GM12865 (cell line): ENCODE data around the gene CATSPERZ.

Experiments
- DNase-seq: peaks from one replicate; pipeline ENCODE4 v3.0.0; 2010; ENCODE audit warnings: low read depth
- H3K4me3 ChIP-seq: 2 replicates; pipeline ENCODE4 v1.5.1; 2011; ENCODE audit warnings: mild to moderate bottlenecking, low read depth, low read length, control low read depth
- TF ChIP-seq, protein P1 (sequence below): IDR thresholded peaks from 2 replicates; pipeline ENCODE4 v1.5.1; 2011; ENCODE audit warnings: low read length, control low read depth, low read depth, inconsistent platforms; ENCODE audit not compliant: insufficient read depth; ENCODE audit errors: missing control alignments

Gene CATSPERZ

DNA sequence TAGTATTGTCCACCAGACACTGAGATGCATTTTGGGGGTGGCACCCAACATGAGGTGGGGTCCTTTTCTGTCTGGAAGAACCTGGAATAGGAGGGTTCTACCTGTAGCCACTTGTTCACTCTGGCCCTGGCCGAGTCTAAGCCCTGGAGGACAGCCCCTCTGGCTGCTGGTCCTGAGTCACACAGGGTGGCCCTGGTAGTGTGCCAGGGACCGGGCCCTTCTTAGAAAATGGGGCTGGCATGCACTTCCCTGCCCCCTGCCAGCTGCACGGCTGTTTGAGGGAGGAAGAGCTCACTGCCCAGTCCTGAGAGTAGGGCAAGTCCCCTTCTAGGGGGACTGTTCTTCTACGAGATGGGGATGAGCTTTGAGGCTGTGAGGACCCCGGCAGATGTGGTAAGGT, 46.7 kb upstream of the CATSPERZ start:
- DNase-seq, result no peak
- TF ChIP-seq, protein P1, sequence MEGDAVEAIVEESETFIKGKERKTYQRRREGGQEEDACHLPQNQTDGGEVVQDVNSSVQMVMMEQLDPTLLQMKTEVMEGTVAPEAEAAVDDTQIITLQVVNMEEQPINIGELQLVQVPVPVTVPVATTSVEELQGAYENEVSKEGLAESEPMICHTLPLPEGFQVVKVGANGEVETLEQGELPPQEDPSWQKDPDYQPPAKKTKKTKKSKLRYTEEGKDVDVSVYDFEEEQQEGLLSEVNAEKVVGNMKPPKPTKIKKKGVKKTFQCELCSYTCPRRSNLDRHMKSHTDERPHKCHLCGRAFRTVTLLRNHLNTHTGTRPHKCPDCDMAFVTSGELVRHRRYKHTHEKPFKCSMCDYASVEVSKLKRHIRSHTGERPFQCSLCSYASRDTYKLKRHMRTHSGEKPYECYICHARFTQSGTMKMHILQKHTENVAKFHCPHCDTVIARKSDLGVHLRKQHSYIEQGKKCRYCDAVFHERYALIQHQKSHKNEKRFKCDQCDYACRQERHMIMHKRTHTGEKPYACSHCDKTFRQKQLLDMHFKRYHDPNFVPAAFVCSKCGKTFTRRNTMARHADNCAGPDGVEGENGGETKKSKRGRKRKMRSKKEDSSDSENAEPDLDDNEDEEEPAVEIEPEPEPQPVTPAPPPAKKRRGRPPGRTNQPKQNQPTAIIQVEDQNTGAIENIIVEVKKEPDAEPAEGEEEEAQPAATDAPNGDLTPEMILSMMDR, result no peak
- no peak overlapping the region for H3K4me3 ChIP-seq

DNA sequence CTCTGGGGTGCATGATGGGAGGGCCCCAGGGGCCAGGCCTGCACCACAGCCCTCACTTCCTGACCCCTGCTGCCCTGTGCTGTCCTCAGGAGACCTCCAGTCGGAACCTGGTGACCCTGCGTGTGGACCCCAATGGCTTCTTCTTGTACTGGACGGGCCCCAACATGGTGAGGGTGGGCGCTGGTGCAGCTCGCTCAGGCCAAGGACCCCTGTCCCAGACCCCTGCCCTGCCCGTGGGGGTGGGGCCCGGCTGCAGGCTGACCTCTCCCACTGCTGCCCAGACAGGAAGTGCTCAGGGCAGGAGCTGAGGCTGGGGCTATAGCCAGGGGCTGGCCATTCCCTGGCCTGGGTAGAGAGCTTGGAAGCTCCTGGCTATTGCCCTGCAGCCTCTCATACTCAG, 45.8 kb upstream of the CATSPERZ start:
- TF ChIP-seq, protein P1, result no peak
- no peak for DNase-seq
- no peak overlapping the region for H3K4me3 ChIP-seq

DNA sequence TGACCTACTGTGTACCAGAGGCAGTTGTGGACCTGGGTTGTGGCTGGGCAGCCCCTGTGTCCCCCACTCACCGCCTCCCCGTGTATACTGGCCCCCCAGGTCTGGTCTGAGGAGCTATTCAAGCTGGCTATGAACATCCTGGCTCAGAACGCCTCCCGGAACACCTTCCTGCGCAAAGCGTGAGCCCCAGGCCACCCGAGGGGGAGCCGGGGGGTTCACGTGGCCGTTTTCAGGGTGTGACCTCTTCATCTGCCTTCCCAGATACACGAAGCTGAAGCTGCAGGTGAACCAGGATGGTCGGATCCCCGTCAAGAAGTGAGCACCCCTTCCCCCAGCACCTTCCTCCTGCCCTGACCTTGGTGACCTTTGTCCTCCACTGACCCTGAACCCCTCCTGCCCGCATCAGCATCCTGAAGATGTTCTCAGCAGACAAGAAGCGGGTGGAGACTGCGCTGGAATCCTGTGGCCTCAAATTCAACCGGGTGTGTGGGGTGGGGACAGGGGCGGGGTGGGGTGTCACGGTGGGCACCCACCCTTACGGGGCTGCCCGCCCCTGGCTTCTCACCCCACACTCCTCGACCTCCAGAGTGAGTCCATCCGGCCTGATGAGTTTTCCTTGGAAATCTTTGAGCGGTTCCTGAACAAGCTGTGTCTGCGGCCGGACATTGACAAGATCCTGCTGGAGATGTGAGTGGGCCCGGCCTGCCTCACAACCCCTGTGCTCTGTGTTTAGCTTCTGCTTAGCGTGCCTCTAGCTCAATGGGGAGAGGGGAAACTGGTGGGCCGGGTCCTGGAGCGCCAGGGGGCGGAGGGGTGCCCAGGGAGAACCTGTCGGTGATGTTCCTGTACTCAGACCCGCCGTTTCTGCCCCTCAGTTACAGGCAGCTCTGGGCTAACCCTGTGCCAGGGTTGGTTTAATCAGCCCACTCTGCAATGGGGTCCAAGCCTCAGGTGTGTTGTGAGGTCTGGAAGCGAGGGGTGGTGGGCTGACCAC, 44.7 kb upstream of the CATSPERZ start:
- TF ChIP-seq, protein P1, result no peak
- no peak overlapping the region for H3K4me3 ChIP-seq
- DNase-seq, result no peak

DNA sequence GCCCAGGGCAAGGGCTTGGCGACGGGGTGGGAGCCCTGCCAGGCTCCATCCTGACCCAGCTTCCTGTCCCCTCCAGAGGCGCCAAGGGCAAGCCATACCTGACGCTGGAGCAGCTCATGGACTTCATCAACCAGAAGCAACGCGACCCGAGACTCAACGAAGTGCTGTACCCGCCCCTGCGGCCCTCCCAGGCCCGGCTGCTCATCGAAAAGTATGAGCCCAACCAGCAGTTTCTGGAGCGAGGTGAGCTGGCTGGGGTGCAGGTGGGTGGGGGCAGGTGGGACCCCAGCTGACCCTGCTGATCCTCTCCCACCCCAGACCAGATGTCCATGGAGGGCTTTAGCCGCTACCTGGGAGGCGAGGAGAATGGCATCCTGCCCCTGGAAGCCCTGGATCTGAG, 43.9 kb upstream of the CATSPERZ start:
- no peak overlapping the region for H3K4me3 ChIP-seq
- TF ChIP-seq, protein P1, result no peak
- DNase-seq, result no peak

DNA sequence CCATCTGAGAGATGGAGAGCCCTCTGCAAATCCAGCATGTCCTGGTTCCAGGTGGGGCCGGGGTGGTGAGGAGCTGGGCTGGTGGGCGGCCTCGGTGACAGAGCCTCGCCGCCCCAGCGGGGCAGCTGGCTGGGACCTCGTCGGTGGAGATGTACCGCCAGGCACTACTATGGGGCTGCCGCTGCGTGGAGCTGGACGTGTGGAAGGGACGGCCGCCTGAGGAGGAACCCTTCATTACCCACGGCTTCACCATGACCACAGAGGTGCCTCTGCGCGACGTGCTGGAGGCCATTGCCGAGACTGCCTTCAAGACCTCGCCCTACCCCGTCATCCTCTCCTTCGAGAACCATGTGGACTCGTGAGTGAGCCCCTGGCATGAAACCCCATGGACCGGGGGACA, 41.8 kb upstream of the CATSPERZ start:
- no peak overlapping the region for H3K4me3 ChIP-seq
- TF ChIP-seq, protein P1, result no peak
- no peak for DNase-seq

DNA sequence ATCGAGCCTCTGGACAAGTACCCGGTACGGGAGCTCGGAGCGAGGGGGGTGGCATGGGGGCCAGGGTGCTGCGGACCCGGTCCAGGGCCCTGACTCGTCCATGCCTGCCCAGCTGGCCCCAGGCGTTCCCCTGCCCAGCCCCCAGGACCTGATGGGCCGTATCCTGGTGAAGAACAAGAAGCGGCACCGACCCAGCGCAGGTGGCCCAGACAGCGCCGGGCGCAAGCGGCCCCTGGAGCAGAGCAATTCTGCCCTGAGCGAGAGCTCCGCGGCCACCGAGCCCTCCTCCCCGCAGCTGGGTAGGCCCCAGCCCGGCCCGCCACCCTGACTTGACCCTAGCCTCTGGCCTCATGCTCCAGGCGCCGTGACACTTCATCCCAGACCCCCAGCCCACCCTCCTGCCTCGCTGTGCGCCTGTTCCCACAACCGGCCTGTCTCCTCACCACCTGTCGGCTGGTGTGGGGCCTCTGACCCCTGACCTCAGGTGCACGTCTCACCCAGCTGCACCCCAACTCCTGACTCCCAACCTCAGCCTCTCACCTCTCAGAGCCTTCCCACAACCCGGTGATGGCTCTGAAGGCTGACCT, 41.1 kb upstream of the CATSPERZ start:
- TF ChIP-seq, protein P1, result no peak
- no peak for DNase-seq
- H3K4me3 ChIP-seq, result no peak overlapping the region

DNA sequence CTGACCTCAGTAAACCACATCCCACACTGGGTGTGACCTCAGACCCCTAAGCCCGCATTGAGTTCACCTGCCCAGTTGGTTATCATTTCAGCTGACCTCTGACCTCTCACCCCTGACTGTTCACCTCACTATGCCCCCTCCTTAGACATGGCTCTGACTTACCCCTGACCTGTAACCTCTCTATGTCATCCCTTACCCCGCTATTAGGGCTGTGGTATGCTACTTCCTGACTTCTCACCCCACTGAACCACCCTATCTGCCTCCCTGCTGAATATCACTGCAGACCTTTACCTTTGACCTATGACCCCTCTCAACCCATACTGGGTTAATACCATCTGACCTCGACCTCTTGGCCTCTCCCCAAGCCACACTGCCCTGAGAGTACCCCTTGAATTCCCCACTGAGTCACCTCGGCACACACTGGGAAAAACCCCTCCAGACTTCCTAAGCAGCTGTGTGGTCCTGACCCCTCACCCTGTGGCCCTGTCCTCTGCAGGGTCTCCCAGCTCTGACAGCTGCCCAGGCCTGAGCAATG, 40.6 kb upstream of the CATSPERZ start:
- peak; percentile 40 for DNase-seq
- H3K4me3 ChIP-seq, result no peak overlapping the region
- TF ChIP-seq, protein P1, result no peak
